GM19193 (cell line): ENCODE results near the gene HS3ST3A1.

Source experiments
- POLR2A ChIP-seq: IDR thresholded peaks from 4 replicates; pipeline ENCODE4 v1.6.1; 2011; ENCODE audit not compliant: insufficient read depth, insufficient read length; ENCODE audit errors: extremely low read depth

The HS3ST3A1 gene

DNA sequence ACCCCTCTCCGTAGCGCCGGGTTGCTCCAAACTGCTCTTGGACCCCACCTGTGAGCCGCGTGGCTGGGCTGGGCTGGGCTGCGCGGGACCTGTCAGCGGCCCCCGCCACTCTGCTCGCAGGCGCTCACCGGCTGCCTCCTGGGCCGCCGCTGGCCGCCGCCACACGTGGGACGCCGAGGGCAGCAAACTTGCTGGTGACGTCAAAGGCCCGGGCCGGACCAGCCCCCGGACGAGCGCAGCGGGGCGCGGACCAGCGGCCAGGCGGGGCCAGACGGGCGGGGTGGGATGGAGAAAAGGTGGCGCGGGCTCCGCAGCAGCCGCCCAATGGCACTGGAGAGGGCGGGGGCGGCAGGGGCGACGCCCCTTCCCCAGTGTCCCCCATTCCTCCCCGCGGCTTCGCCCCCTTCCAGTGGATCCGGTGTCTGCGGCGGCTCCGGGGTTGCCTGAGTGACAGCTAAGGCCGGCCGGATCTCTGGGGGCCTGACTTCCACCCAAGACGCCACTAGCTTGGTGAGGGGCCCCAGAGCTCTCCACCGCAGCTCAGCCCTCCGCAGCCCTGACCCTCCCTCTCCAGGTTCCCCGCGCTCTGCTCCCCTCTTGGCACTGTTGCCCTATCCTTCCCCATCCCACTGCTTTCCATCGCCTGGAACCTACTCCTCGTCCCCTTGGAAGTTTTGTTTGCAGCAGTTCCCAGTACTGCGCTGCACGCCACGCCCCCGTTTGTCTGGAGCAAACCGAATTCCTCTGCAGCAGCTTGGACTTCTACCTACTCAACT is at the start of gene HS3ST3A1:
Gene HS3ST3A1 (minus strand): TSS at position 154 of the 776 bp plus-strand sequence. CDS start 800 bp downstream, outside the sequence.
- no peak for TF ChIP-seq POLR2A

DNA sequence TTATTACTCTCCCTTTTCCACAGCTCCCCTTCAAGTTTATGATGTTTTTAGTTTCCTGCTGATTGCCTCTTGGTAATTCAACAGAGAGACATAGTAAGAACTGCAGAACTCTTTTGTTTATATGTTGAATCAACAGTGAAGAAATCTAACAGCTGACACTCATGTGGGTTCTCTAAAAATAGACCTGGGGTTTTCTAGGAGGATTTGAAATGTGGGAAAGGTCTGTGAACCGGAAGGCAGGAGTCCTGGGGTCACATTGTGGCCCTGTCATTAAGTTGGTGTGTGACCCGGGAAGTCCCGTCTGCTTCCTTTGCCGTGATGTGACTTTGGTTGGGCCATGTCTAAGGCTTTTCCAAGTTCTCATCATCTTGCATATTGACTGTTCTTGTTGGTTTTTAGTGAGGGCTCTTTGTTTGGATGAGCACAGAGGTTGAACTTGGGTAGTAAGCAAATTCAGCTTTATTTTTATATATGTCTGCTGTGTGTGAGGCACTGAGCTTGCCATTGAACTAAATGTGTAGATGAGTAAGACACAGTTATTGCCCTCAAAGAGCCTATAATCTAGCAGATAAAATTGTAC is 48.5 kb upstream of the HS3ST3A1 start:
- TF ChIP-seq POLR2A, result no peak

DNA sequence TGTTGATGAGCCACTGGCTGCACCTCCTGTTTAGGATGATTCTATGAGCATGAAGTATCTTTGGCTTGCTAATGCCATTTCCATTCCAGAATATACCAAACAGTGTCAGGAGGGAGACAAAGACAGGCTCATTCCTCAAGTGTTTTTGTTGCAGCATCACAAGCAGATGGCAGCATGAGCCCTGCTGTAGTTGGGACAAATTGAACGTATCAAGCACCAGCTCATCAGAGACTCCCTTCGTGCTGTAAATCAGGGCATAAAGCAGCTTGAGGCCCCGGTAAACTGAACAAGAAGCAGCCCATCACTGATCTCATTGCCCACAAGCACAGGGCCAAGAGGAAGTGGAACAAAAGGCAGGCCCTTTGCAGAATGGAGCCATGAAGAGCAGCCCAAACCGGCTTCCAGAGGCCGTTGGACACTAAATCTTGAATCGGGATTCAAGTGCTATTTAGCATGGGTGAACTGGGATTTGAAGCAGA is 45.9 kb upstream of the HS3ST3A1 start:
- no peak for TF ChIP-seq POLR2A

DNA sequence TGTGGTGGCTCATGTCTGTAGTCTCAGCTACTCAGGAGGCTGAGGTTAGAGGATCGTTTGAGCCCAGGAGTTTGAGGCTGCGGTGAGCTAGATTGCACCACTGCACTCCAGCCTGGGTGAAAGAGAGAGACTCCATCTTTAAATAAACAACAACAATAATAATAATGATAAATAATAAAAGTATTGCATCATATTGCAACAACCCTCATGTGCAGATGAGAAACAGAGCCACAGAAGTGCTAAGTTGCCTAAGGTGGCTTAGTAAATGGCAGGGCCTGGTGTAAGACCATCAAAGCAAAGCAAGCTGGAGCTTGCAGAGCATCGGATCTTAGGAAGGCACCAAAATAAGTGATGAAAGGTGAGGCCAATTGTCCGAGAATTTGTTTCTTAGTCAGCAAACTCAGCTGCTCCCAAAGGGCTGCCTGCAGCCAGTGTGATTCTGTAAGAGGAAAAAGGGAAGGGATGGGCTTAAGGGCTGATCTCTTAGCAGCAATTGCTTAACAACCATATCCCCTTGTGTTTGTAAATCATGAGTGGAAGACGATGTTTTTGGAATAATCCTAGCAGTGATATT is 45.3 kb upstream of the HS3ST3A1 start:
- no peak for TF ChIP-seq POLR2A

DNA sequence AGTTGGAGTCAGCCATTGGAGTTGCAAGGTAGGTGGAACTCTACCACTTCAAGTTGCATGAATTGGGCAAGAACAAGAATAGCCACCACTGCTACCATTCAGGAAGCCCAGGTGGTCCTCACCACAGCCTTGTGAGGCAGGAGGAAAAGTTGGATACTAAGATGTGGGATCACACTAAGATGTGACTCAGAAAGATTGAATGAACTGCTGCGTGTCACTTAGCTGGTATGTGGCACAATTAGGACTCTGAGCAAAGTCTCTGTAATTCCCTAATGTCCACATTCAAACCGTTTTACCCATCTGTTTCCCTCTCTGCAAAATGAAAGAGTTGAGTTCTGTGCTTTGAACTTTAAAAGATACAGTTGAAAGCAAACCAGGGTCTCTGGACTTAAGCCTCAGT is 44.7 kb upstream of the HS3ST3A1 start:
- no peak for TF ChIP-seq POLR2A

DNA sequence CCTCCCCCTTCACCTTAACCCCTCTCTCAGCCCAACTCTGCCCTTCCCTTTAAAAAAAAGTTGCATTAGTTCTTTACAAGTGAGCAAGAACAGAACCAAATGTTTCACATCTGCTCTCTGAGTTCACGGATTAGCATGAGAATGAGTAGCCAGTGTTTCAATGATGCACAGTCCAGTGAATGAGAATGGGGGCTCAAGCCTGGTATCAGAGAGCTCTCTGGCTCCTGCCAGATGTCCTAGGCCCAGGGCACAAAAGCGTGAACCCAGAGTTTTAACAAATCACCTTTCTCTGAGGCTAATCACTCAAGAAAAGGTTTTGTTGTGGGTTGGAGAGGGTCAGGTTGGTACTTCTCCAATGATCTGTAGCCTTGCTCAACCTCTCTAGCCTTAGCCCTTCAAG is 41.5 kb upstream of the HS3ST3A1 start:
- no peak for TF ChIP-seq POLR2A

DNA sequence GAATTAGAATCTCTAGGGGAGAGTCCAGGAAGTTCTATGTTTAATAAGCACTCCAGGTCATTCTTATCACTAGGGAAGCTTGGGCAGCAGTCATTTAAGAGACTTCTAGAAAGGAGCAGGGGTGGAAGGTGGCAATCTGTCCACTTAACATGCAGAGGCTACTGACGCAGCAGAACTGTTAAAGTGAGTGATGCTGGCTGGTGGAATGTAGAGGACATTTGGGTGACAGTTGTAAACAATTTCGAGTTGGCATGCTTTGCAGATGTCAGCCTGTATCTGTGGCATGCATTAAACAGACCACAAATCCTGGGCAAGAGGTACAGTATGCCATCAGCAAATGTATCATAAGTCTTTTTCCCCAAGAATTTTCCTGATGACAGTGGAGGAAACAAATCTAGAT is 40.5 kb upstream of the HS3ST3A1 start:
- TF ChIP-seq POLR2A, result no peak

DNA sequence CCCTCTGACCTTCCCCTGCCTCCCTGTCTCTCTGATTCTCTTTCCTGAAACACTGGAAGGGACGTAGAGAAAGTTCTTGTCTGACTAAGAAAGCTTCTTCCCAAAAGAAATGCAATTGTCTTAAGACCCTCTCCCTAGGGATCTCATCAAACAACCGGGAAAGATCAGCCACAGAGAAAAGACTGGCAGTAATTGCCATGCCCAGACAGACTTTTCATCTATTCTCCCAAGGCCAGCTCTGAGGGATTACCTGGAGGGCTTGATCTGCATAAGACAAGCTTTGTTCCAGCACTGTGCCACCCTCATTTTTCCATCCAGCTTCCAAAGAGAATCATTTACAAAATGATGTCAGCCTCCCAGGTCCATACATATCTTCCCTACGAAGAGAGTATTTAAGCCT is 38.8 kb upstream of the HS3ST3A1 start:
- no peak for TF ChIP-seq POLR2A

DNA sequence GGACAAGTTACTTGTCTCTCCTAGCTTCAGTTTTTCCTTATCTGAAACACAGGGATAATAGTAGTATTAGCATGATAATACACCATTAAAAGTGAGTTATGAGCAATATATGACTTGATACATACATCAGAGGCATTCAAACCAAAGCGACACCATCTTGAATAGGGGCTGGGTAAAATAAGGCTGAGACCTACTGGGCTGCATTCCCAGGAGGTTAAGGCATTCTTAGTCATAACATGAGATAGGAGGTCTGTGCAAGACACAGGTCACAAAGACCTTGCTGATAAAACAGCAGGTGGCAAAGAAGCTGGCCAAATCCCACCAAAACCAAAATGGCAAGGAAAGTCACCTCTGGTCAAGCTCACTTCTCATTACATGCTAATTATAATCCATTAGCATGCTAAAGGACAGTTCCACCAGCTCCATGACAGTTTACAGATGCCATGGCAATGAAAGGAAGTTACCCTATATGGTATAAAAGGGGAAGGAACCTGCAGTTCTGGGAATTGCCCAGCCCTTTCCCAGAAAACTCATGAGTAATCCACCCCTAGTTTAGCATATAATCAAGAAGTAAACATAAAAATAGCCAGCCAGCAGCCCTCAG is 37.2 kb upstream of the HS3ST3A1 start:
- no peak for TF ChIP-seq POLR2A

DNA sequence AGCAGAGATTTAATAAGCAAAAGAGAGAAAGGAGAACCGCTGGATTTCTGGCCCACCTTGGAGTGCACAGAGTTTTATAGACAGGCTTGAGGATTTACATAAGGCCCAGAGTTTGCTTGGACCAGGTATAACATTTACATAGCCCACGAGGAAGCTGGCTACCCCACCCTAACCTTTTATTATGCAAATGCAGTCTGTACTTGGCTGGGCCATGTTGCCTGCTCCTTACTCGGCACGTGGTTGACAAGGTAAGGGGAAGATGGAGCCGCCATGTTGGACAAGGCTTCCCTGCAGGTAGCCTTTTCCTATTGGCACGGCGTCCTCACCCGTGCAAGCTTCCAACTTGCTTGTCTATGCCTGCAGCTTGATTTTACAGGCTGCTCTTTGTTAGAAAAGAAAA is 35.2 kb upstream of the HS3ST3A1 start:
- no peak for TF ChIP-seq POLR2A

DNA sequence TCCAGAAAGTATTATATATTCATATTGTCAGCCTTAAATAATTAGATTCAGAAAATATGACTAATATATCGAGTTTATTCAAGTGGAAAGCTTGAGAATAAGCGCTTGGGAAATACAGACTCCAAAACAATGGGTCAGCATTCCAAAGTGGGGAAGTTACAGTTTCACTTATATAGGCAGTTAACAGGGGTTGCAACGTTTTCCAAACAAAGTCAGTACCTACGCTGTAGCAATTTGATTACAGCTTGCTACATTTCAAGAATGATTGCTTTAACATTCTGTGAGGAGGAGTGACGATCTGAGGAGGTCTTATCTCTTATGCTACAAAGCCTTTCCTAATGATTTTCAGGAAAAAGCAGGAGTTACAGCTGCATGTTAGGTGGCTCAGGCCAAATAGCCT is 34.2 kb upstream of the HS3ST3A1 start:
- no peak for TF ChIP-seq POLR2A

DNA sequence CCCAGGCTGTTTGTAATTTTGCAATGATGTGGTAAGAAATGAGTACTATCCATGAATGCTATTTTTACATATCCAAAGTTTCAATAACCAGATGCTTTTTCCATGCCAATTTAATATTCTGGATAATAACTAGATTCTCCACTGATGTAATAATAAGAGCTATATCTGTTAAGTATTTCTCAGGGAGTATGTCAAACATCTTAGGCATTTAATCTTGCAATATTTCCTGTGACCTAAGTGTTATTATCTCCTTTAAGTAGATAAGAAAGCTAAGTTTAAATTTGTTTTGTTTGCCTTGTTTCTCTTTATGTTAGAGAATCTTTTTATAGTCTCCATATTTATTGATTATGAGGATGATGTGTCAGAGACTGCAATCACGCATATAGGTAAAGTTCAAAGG is 32.3 kb upstream of the HS3ST3A1 start:
- no peak for TF ChIP-seq POLR2A

DNA sequence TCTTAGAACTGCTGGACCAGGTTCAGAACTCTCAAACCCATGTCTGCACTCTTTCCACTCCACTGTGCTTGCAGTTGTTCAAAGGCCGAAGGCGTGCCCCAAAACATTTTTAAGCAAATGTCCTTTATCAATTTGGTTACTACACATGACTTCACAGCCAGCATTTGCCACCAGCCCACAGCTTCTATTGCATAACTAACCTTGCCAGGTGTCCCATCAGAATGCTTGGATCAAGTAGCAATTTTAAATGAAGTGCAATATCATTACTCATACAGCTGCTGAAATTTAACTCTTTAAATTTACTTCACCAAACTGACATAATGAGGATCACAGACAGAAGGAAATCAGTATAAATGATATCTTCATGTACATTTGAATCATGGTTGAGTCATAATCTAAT is 29.8 kb upstream of the HS3ST3A1 start:
- TF ChIP-seq POLR2A, result no peak

DNA sequence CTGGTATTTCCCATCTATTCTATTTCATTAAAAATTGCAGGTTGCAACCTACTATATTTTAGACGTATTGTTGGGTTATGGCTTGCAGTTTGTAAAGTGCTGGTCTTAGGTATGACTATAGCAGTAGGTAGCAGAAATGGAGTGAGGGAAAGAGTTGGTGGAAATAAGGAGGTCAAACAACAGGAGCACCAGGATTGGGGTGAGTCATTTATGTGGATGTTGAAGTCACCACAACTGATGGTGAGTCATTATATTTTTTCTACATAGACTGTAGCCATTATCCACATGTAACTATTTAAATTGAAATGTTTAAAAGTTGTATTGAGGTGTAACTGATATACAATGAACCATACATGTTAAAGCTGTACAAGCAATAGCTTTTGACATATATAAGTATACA is 25.0 kb upstream of the HS3ST3A1 start:
- TF ChIP-seq POLR2A, result no peak

DNA sequence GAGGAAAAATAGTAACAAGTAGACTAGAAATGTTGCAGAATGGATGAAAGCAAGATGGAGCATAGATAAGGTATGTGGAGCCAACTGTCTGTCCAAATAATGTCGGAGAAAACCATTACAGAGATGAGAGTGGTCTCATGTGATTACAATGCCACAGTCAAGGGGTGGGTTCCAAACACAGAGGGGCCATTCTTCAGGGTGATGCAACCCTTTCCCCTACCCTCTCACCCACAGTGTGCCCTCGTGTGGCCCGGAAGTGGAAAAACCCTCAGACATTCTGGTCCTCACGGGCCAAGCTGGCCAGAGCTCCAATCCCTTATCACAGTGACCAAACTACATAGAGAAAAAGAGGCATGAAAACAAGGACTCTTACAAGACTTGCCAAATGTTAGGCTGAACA is 17.7 kb upstream of the HS3ST3A1 start:
- TF ChIP-seq POLR2A, result no peak

DNA sequence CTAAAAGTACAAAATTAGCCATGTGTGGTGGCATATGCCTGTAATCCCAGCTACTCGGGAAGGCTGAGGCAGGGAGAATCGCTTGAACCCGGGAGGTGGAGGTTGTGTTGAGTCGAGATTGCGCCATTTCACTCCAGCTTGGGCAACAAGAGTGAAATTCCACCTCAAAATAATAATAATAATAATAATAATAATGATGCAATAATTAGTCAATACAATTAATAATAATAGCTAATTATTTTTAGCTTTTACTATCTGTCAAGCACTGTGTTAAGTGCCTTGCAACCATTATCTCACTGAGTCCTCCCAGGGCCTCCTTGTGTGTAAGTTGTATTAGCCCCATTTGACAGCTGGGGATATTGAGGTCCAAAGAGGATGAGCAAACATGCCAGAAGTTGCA is 14.3 kb upstream of the HS3ST3A1 start:
- TF ChIP-seq POLR2A, result no peak
